Central memory CD8-positive, alpha-beta T cell (primary cell): Measurements from ENCODE around the gene TMPRSS9.
A peak's percentile ranks its signal among the peaks of the same experiment; 100 is the strongest.
"Not testable (repeated sequence)": the region's sequence is repeated elsewhere in the genome, so short reads cannot be mapped to it uniquely, and the experiment has no call there.

ENCODE experiments used
- ATAC-seq: fragments of 150-1000 bp; cut with Tn5 transposase; replicated peaks from 2 replicates; pipeline ENCODE4 v1.10.0; 2022; ENCODE audit warnings: mild to moderate bottlenecking, moderate FRiP score, moderate number of reproducible peaks; ENCODE audit not compliant: poor library complexity, severe bottlenecking; ENCODE audit errors: extremely low read depth
- DNase-seq, 2 donors: peaks; one replicate each; pipeline ENCODE4 v3.0.0; 2021; ENCODE audit warnings: low spot score in 2 of 2
- H3K27ac Mint-ChIP-seq: one replicate; pipeline ENCODE4 v1.8.0; 2022; ENCODE audit warnings: low read depth, mild to moderate bottlenecking, moderate library complexity, mixed read lengths
- H3K27me3 Mint-ChIP-seq: one replicate; pipeline ENCODE4 v1.8.0; 2022; ENCODE audit warnings: mixed read lengths
- H3K36me3 Mint-ChIP-seq: one replicate; pipeline ENCODE4 v1.8.0; 2022; ENCODE audit warnings: mild to moderate bottlenecking, moderate library complexity, mixed read lengths; ENCODE audit not compliant: insufficient read depth
- H3K4me1 Mint-ChIP-seq: one replicate; pipeline ENCODE4 v1.8.0; 2022; ENCODE audit warnings: mixed read lengths
- H3K4me3 Mint-ChIP-seq: one replicate; pipeline ENCODE4 v1.8.0; 2022; ENCODE audit warnings: mild to moderate bottlenecking, moderate library complexity, mixed read lengths
- H3K9me3 Mint-ChIP-seq: one replicate; pipeline ENCODE4 v1.8.0; 2022; ENCODE audit warnings: mixed read lengths

TMPRSS9 gene

GRCh38 chr19:2399582-2399981 is 39.5 kb downstream of the TMPRSS9 start:
- no peak for ATAC-seq
- Mint-ChIP-seq H3K4me3 (no peak overlapping the region), H3K36me3 (no peaks in the 10 kb centered on the region), H3K27me3 (no peaks in the 10 kb centered on the region), H3K9me3 (no peaks in the 10 kb centered on the region), H3K27ac (no peak overlapping the region), H3K4me1 (no peaks in the 10 kb centered on the region)
- DNase-seq, result no peak

DNA sequence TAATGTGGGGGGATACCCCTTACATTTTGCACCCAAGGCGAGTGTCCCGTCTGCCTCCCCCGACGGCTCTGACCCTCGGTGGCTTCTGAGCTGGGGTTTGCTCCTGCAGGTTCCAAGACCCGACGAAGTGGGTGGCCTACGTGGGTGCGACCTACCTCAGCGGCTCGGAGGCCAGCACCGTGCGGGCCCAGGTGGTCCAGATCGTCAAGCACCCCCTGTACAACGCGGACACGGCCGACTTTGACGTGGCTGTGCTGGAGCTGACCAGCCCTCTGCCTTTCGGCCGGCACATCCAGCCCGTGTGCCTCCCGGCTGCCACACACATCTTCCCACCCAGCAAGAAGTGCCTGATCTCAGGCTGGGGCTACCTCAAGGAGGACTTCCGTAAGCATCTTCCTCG is 48.2 kb downstream of the TMPRSS9 start:
- Mint-ChIP-seq H3K27ac (no peak overlapping the region), H3K4me1 (no peaks in the 10 kb centered on the region), H3K4me3 (no peak overlapping the region), H3K36me3 (no peaks in the 10 kb centered on the region), H3K9me3 (no peaks in the 10 kb centered on the region), H3K27me3 (peaks cover 26% of the 10 kb centered on the region)
- ATAC-seq (no peak), DNase-seq (no peak)

GRCh38 chr19:2409352-2409912 is 49.4 kb downstream of the TMPRSS9 start:
- peaks cover 26% of the 10 kb centered on the region for H3K27me3 Mint-ChIP-seq
- ATAC-seq, result no peak
- no peaks in the 10 kb centered on the region for H3K4me1 Mint-ChIP-seq
- peak overlapping the region; percentile 36 for H3K27ac Mint-ChIP-seq
- H3K9me3 Mint-ChIP-seq, result no peaks in the 10 kb centered on the region
- no peak for DNase-seq
- no peak overlapping the region for H3K4me3 Mint-ChIP-seq
- no peaks in the 10 kb centered on the region for H3K36me3 Mint-ChIP-seq

DNA sequence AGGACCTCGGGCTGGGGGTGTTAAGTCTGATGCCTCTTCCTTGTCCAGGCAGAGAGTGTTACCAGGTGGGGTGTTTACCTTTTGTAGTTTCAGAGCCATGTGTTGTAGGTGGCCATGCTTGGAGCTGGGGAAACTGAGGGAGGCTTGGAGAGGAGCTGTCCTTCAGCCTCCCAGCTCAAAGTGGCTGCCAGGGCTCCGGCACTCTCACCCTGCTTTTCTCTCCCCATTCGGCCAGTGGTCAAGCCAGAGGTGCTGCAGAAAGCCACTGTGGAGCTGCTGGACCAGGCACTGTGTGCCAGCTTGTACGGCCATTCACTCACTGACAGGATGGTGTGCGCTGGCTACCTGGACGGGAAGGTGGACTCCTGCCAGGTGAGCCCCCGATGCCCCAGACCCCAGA is 50.0 kb downstream of the TMPRSS9 start:
- Mint-ChIP-seq H3K27me3 (peaks cover 26% of the 10 kb centered on the region), H3K4me1 (no peaks in the 10 kb centered on the region), H3K9me3 (no peaks in the 10 kb centered on the region), H3K36me3 (no peaks in the 10 kb centered on the region), H3K27ac (no peak overlapping the region), H3K4me3 (no peak overlapping the region)
- no peak for DNase-seq
- ATAC-seq, result no peak

DNA sequence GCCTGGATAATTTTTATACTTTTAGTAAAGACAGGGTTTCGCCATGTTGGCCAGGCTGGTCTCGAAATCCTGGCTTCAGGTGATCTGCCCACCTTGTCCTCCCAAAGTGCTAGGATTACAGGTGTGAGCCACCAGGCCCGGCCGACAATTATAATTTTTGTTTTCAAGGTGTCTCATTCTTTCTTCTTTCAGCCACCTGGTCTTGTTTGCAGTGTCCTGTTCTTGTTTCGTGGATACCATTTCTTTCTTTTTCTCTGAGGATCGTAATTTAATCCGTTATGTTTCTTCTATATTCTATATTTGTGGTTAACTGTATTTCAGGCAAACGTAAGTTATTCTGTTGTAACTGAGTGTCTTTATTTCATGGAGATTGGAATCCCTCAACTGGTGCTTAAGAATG is 51.6 kb downstream of the TMPRSS9 start:
- no peak overlapping the region for H3K27ac Mint-ChIP-seq
- no peaks in the 10 kb centered on the region for H3K4me1 Mint-ChIP-seq
- H3K27me3 Mint-ChIP-seq, result peaks cover 26% of the 10 kb centered on the region
- H3K36me3 Mint-ChIP-seq, result no peaks in the 10 kb centered on the region
- no peak for DNase-seq
- ATAC-seq, result no peak
- H3K9me3 Mint-ChIP-seq, result no peaks in the 10 kb centered on the region
- no peak overlapping the region for H3K4me3 Mint-ChIP-seq

DNA sequence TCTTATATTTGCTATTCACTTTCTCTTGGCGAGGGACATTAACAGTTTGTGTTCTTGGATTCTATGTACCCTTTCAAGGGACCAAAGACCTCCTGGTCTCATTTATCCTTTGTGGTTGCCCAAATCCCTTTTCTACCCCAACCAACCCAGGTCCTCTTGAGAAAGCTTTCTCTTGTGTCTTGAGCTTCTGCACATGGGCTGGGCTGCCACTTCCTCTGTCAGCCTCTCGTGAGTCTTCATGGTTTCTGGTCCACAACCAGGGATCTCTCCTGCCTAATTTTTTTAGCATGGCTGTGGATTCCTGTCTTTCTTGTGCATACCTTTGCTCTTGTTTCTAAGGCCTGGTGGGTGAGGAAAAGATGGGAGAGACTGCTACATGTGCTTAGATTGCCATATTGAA is 52.4 kb downstream of the TMPRSS9 start:
- Mint-ChIP-seq H3K27me3 (peaks cover 26% of the 10 kb centered on the region), H3K9me3 (no peaks in the 10 kb centered on the region), H3K27ac (no peak overlapping the region), H3K4me3 (no peak overlapping the region), H3K4me1 (no peaks in the 10 kb centered on the region), H3K36me3 (no peaks in the 10 kb centered on the region)
- no peak for DNase-seq
- no peak for ATAC-seq

DNA sequence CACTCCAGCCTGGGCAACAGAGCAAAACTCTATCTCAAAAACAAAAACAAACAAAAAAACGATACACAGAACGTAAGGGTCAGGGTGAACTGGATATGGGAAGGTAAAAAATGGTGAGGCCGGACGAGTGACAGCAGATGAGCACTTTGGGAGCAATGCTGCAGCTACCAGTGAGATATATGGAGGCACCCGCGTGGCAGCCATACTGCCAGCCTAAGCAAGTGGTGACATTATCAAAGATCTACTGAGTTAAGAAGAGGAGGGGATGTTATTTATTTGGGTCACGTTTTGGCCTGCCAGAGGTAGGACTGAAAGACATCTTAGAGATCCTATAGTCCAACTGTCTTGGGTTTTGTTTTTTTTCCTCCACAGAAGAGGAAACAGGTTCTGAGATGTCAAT is 53.1 kb downstream of the TMPRSS9 start:
- Mint-ChIP-seq H3K36me3 (peaks cover 2% of the 10 kb centered on the region), H3K4me3 (no peak overlapping the region), H3K27me3 (peaks cover 26% of the 10 kb centered on the region), H3K27ac (no peak overlapping the region), H3K4me1 (no peaks in the 10 kb centered on the region), H3K9me3 (no peaks in the 10 kb centered on the region)
- ATAC-seq (no peak), DNase-seq (no peak)

DNA sequence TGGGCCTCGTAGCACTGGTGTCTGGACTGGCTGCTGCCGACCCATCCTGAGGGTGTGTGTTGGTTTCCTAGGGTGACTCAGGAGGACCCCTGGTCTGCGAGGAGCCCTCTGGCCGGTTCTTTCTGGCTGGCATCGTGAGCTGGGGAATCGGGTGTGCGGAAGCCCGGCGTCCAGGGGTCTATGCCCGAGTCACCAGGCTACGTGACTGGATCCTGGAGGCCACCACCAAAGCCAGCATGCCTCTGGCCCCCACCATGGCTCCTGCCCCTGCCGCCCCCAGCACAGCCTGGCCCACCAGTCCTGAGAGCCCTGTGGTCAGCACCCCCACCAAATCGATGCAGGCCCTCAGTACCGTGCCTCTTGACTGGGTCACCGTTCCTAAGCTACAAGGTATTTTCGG is 53.6 kb downstream of the TMPRSS9 start:
- Mint-ChIP-seq H3K9me3 (no peaks in the 10 kb centered on the region), H3K4me1 (no peaks in the 10 kb centered on the region), H3K4me3 (no peak overlapping the region), H3K27ac (no peak overlapping the region), H3K27me3 (peaks cover 26% of the 10 kb centered on the region), H3K36me3 (peaks cover 2% of the 10 kb centered on the region)
- ATAC-seq, result no peak
- no peak for DNase-seq

DNA sequence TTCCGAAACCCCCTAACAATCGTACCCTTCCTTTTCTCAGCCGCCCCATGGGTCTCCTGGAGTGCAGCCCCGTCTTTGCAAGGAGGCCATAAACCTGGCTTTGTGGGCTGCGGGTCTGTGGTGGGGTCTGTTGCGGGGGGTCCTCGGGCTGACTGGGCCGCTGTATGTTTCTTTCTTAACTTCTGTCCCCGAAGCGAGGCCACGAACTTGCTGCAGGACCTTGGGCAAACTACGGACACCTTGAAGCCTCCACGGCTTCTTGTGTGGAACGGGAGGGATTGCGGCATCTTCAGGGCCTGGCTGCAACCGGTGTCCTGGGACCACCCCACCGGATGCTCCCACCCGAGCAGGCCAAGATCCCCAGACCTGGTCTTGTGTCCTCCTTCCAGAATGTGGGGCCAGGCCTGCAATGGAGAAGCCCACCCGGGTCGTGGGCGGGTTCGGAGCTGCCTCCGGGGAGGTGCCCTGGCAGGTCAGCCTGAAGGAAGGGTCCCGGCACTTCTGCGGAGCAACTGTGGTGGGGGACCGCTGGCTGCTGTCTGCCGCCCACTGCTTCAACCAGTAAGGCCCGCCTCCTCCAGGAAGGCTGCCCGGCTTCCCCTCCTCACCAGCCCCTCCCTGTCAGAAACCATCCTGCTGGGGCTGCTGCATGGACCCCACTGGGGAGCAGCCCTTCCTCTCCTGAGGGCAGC is 55.4 kb downstream of the TMPRSS9 start:
- Mint-ChIP-seq H3K27ac (no peak overlapping the region), H3K4me3 (no peak overlapping the region)
- no peak for DNase-seq

DNA sequence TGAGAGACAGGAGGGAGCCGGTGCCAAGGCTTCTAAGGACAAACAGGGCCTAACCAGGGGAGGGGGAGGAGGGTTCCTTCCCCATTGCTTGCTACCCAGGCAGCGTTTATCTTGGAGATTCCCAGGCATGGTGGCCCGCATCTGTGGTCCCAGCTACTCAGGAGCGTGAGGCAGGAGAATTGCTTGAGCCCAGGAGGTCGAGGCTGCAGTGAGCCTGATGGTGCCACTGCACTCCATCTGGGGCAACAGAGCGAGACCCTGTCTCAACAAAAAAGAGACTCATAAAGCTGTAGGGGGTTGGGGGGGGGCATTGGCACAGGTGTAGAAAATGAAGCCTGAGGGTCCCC is 55.9 kb downstream of the TMPRSS9 start:
- Mint-ChIP-seq H3K27me3 (peaks cover 12% of the 10 kb centered on the region), H3K9me3 (no peaks in the 10 kb centered on the region), H3K36me3 (peaks cover 2% of the 10 kb centered on the region), H3K27ac (no peak overlapping the region), H3K4me3 (no peak overlapping the region), H3K4me1 (no peaks in the 10 kb centered on the region)
- ATAC-seq (no peak), DNase-seq (no peak)

More for the DNA sequence above, 55.4 kb downstream of the TMPRSS9 start:
- peaks cover 12% of the 10 kb centered on the region for H3K27me3 Mint-ChIP-seq
- H3K9me3 Mint-ChIP-seq, result no peaks in the 10 kb centered on the region
- H3K4me1 Mint-ChIP-seq, result no peaks in the 10 kb centered on the region
- H3K36me3 Mint-ChIP-seq, result peaks cover 2% of the 10 kb centered on the region
- no peak for ATAC-seq

DNA sequence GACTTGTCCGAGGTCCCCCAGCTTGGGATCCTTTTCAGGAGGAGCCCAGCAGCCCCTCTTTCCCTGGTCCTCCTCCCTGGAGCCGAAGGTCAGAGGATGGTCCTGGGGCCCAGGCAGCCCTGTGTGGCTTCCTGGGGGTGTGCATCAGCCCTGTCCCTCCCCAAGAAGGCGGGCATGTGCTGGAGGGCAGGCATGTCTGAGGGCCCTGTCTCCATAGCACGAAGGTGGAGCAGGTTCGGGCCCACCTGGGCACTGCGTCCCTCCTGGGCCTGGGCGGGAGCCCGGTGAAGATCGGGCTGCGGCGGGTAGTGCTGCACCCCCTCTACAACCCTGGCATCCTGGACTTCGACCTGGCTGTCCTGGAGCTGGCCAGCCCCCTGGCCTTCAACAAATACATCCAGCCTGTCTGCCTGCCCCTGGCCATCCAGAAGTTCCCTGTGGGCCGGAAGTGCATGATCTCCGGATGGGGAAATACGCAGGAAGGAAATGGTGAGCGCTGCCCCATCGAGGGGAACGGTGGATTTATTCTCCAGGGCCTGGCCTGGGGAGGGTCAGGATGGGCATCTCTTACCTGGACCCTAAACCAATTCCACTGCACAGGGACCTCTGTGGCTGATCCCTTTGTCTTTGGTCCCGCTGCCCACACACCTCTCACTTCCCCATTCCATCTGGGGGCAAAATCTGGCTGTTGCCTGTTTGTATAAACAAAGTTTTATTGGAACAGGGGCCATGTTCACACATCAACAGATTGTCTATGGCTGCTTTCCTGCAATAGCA is 56.4 kb downstream of the TMPRSS9 start:
- H3K36me3 Mint-ChIP-seq, result peaks cover 2% of the 10 kb centered on the region
- ATAC-seq (no peak), DNase-seq (no peak)
- no peaks in the 10 kb centered on the region for H3K9me3 Mint-ChIP-seq
- H3K4me3 Mint-ChIP-seq, result no peak overlapping the region
- peaks cover 12% of the 10 kb centered on the region for H3K27me3 Mint-ChIP-seq
- H3K27ac Mint-ChIP-seq, result no peak overlapping the region
- no peaks in the 10 kb centered on the region for H3K4me1 Mint-ChIP-seq

GRCh38 chr19:2417436-2417835 is 57.4 kb downstream of the TMPRSS9 start:
- H3K4me3 Mint-ChIP-seq, H3K36me3 Mint-ChIP-seq, ATAC-seq, H3K27ac Mint-ChIP-seq, DNase-seq, H3K9me3 Mint-ChIP-seq, H3K27me3 Mint-ChIP-seq, H3K4me1 Mint-ChIP-seq: not testable (repeated sequence)

GRCh38 chr19:2417881-2418406 is 57.9 kb downstream of the TMPRSS9 start:
- H3K4me1 Mint-ChIP-seq, result no peaks in the 10 kb centered on the region
- H3K4me3 Mint-ChIP-seq, result no peak overlapping the region
- no peak overlapping the region for H3K27ac Mint-ChIP-seq
- H3K27me3 Mint-ChIP-seq, result no peaks in the 10 kb centered on the region
- DNase-seq (no peak), ATAC-seq (no peak)
- no peaks in the 10 kb centered on the region for H3K9me3 Mint-ChIP-seq
- H3K36me3 Mint-ChIP-seq, result peaks cover 2% of the 10 kb centered on the region
